KOPT-K1 (cell line): ENCODE data around the gene P2RX6.

Experiments used
- H3K27ac ChIP-seq: fragments of 200-600 bp; sonication (generic); 2 replicates; pipeline ENCODE4 v1.5.1; 2016; ENCODE audit warnings: antibody characterized with exemption, mild to moderate bottlenecking, low read depth, low read length; ENCODE audit not compliant: poor library complexity, severe bottlenecking
- H3K36me3 ChIP-seq: fragments of 200-600 bp; sonication (generic); 2 replicates; pipeline ENCODE4 v1.5.1; 2017; ENCODE audit warnings: antibody characterized with exemption, mild to moderate bottlenecking, low read length, moderate library complexity; ENCODE audit not compliant: insufficient read depth
- H3K9me3 ChIP-seq: fragments of 200-600 bp; sonication (generic); 2 replicates; pipeline ENCODE4 v1.5.1; 2017; ENCODE audit warnings: antibody characterized with exemption, low read length, mild to moderate bottlenecking; ENCODE audit not compliant: insufficient read depth, poor library complexity, severe bottlenecking

Gene P2RX6

GRCh38 chr22:20988573-20989322, 26.2 kb upstream of the P2RX6 start:
- Histone ChIP-seq H3K36me3 (peaks cover 67% of the 10 kb centered on the region; the same call in 1 of the 2 replicates), H3K27ac (no peak overlapping the region)

GRCh38 chr22:20989323-20990138, 25.4 kb upstream of the P2RX6 start:
- Histone ChIP-seq H3K36me3 (peaks cover 67% of the 10 kb centered on the region; the same call in 1 of the 2 replicates), H3K9me3 (no peaks in the 10 kb centered on the region), H3K27ac (no peak overlapping the region)

More at GRCh38 chr22:20988573-20989322, 26.2 kb upstream of the P2RX6 start:
- H3K9me3 ChIP-seq = no peaks in the 10 kb centered on the region

- H3K36me3 ChIP-seq = peaks cover 65% of the 10 kb centered on the region; the same call in 1 of the 2 replicates
- no peak overlapping the region for H3K27ac ChIP-seq
- no peaks in the 10 kb centered on the region for H3K9me3 ChIP-seq
Observed at GRCh38 chr22:20990184-20991180, 24.5 kb upstream of the P2RX6 start.

GRCh38 chr22:20991252-20992055, 23.5 kb upstream of the P2RX6 start:
- Histone ChIP-seq H3K36me3 (peaks cover 67% of the 10 kb centered on the region; the same call in 1 of the 2 replicates), H3K27ac (no peak overlapping the region), H3K9me3 (no peaks in the 10 kb centered on the region)

GRCh38 chr22:20992056-20992442, 22.9 kb upstream of the P2RX6 start:
- Histone ChIP-seq H3K36me3 (peaks cover 67% of the 10 kb centered on the region; the same call in 1 of the 2 replicates), H3K9me3 (no peaks in the 10 kb centered on the region), H3K27ac (no peak overlapping the region)

- Histone ChIP-seq H3K9me3 (no peaks in the 10 kb centered on the region), H3K36me3 (peaks cover 67% of the 10 kb centered on the region; the same call in 1 of the 2 replicates), H3K27ac (no peak overlapping the region)
Observed at GRCh38 chr22:20992456-20993303, 22.3 kb upstream of the P2RX6 start.

GRCh38 chr22:20993304-20994127, 21.4 kb upstream of the P2RX6 start:
- Histone ChIP-seq H3K9me3 (no peaks in the 10 kb centered on the region), H3K27ac (no peak overlapping the region), H3K36me3 (peaks cover 67% of the 10 kb centered on the region)

- Histone ChIP-seq H3K9me3 (no peaks in the 10 kb centered on the region), H3K36me3 (peaks cover 69% of the 10 kb centered on the region), H3K27ac (no peak overlapping the region)
Observed at GRCh38 chr22:20994128-20994901, 20.6 kb upstream of the P2RX6 start.

DNA sequence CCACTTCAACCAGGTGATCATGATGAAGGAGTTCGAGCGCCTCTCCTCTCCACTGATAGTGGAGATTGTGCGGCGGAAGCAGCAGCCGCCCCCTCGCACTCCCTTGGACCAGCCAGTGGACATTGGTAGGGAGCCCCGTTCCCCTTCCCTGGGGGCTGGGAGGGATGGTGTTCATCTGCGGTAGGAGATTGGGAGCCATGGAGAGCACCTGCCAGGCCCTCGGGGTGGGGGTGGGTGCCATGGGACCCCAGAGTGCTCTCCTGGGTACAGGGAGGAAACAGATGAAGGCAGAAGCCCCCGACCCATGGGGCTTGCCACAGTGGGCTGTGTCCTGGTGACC, 20.1 kb upstream of the P2RX6 start:
- Histone ChIP-seq H3K9me3 (no peaks in the 10 kb centered on the region), H3K36me3 (peaks cover 74% of the 10 kb centered on the region)

DNA sequence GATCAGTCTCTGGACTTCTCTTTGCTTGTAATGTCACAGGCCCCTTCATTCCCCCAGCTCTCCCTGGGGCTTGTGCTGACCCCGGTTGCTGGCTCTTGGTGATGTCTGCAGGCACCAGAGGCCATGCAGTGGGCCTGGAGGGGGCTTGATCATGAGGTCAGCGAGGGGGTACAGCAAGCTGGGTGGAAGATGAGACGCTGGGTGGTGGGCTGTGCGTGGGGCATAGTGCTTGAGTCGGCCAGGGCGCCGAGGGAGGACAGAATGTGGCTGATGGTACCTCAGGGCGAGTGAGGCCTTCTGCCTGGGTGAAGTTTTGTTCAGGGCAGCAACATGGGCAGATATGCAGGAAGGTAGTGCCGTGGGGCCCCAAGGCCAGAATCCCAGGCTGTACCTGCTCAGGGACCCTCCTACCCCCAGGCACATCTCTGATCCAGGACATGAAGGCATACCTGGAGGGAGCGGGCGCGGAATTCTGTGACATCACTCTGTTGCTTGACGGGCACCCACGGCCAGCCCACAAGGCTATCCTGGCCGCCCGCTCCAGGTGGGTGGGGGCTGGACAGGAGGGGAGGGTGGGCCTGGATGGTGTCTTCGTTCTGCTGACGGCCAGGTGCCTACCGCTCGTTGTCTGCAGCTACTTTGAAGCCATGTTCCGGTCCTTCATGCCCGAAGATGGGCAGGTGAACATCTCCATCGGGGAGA, 19.5 kb upstream of the P2RX6 start:
- H3K27ac ChIP-seq = no peak overlapping the region
- peaks cover 79% of the 10 kb centered on the region for H3K36me3 ChIP-seq
- H3K9me3 ChIP-seq = no peaks in the 10 kb centered on the region

More for the DNA sequence above, 20.1 kb upstream of the P2RX6 start:
- H3K27ac ChIP-seq = no peak overlapping the region

DNA sequence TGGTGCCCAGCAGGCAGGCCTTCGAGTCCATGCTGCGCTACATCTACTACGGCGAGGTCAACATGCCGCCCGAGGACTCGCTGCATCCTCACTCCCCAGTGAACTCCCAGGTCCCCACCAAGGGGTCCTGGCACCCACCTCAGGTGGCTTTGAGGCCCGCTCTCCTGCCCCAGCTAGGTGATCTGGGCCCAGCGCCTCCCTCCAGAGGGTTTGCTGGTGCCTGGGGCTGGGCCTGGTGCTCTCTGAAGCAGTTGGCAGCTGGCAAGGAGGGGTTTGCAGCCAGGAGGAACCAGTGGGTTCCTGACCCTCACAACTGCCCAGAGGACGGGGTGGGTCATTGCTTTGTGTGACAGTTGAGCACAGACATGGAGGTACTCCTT, 18.9 kb upstream of the P2RX6 start:
- H3K36me3 ChIP-seq = peaks cover 76% of the 10 kb centered on the region
- no peaks in the 10 kb centered on the region for H3K9me3 ChIP-seq
- no peak overlapping the region for H3K27ac ChIP-seq
